Renal pelvis (tissue), 4 donors: ENCODE results near the gene MYLK. TPM values are rescaled to one million over a fixed set of nuclear protein-coding genes. Genes with fewer than 3 reads are reported as not detected.

Source experiments
- DNase-seq: peaks from one replicate; pipeline ENCODE4 v3.0.0-alpha.2; 2013
- polyA plus RNA-seq, 3 donors: library from polyadenylated mRNA; unstranded; fragments of 120-200 nt; gene quantifications; one replicate each; pipeline ENCODE4 v1.2.1, GENCODE V29; 2013; ENCODE audit not compliant: insufficient read length in 3 of 3

The MYLK gene
- polyA plus RNA-seq, 3 donors = 126 to 154 (median 144) TPM

- no peak for DNase-seq
These were observed 1.0 kb downstream of the MYLK start for GRCh38 chr3:123883111-123883510.

DNA sequence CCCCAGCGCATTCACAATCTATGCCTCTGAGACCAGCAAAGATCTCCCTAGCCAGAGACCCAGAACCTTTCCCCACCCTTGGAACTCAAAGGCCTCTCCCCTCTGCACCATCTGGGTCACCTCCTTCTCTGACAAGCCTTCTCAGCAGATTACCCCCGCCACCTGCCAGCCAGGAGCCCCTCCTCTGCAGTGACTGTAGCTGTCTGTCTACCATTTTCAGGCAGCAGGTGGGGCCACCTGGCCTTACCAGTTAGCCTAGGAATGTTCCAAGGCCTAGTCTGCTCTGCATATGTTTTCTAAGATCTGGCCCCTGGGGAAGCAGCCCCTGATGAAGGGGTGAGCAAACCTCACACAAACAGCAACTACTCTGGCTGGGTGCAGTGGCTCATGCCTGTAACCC is 2.4 kb downstream of the MYLK start:
- no peak for DNase-seq

DNA sequence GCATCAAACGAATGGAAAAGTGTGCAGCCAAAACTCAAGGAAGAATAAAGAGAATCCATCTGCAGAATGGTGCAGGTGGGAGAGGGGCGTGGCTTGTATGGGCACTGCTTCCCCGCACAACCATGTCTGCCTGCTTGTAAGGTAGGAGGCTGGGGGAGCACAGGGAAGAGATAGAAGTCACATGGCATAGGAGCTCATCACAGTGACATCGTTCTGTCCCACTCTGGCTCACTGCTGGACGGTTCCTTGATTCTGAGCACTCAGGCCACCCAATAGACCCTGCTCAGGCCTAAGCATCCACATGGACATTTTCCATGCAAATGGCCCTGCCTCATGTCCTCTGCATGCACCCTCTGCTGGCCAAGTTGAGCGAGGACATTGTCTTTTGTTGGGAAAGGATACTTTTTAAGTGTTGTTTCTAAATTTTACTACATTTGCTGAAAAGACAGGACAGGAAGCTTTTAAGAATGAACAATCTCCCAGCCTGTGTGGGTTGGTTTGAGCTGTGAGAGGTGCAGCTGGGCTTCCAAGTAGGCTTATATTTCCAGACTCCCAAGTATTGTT is 3.1 kb downstream of the MYLK start:
- DNase-seq = peak; percentile 17

- DNase-seq = no peak
These were observed 5.3 kb downstream of the MYLK start for GRCh38 chr3:123878807-123879206.

DNA sequence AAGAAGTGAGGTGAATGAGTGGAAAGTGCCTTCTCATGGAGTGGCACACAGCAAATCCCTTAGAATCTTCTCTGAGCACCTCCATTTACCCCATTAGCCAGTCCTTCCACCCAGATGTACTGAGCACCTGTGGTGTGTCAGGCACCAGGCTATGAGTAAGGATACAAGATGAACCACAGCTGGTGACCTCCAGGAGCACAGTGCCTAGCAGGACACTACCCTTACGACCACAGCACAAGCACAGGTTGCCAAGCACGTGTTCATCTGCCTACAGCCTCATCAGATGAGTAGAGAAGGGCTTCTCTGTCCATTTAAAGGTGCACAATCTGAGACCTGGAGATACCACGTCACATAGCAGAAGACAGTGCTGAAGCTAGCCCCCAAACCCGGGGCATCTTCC is 6.2 kb downstream of the MYLK start:
- no peak for DNase-seq

DNA sequence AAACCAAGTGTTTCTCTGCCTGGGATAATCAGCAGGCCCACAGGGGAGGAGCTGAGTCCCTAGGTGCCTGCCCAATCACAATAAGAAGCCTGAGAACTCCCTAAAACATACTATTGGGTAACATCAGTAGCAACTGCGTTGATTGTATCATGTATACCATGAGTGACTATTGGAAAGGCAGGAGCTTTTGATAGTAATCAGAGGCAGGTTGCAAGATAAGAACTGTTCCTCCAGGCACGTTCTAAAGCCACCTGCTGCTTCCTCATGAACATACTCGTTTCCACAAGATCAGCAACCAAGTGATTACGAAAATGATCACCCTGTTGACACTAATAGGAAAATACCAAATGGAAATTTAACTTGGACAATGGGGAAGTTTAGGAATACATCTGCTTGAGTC is 6.7 kb downstream of the MYLK start:
- no peak for DNase-seq

DNA sequence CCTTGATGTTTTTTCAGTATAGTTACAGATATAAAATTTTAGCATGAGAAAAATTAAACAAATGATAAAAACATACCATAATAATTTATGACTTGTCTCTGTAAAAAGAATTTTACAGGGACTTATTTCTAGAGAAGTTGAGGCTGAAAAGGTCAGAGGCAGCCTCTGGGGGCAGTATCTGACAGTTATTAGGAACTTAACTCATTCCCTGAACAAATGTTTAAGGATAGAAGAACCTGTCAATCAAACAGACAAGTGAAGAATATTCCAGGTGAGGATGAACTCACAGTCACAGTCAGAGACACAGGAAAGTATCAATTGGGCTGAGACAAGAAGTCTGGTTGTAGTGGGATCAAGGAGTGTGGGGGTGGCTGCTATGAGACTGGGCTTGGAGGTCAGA is 7.3 kb downstream of the MYLK start:
- no peak for DNase-seq

DNA sequence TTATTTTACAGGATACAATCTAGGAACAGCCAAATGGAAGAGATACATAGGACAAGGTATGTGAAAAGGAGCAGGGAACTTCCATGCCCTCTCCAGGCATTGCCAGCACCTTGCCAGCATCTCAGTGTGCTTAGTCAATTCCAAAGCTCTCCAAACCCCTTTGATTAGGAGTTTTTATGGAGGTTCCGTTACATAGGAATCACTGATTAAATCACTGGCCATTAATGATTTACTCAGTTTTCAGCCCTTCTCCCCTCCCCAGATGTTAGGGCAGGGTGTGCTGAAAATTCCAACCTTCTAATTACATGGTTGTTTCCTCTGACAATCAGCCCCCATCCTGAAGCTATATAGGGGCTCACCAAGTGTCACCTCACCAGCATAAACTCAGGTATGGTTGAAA is 11.5 kb downstream of the MYLK start:
- DNase-seq = no peak

- no peak for DNase-seq
These were observed 12.2 kb downstream of the MYLK start for GRCh38 chr3:123871946-123872345.

GRCh38 chr3:123870033-123870432 is 14.1 kb downstream of the MYLK start:
- no peak for DNase-seq

- no peak for DNase-seq
These were observed 15.0 kb downstream of the MYLK start for GRCh38 chr3:123869165-123869564.

- no peak for DNase-seq
These were observed 19.4 kb downstream of the MYLK start for GRCh38 chr3:123864706-123865105.

- DNase-seq = no peak
These were observed 22.0 kb downstream of the MYLK start for GRCh38 chr3:123862152-123862551.

GRCh38 chr3:123861081-123861836 is 22.9 kb downstream of the MYLK start:
- no peak for DNase-seq

DNA sequence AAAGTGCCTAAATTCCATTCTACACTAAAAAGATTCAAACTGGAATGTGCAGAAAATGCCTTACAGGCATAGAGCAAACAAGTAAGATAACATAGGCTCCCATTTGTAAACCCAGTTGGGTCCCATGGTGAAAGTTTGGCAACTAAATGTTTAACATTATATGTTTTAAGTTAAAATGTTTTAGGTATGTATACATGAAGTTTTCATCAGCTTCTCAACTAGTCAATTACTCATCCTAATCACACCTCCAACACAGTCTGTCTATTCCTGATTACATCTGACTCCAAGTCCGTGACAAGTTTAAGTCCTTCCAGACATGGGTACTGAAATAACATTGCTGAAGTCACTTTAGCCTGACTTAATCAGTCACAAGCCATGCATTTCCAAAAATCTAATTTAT is 25.0 kb downstream of the MYLK start:
- DNase-seq = no peak

- no peak for DNase-seq
These were observed 29.2 kb downstream of the MYLK start for GRCh38 chr3:123854905-123855304.

DNA sequence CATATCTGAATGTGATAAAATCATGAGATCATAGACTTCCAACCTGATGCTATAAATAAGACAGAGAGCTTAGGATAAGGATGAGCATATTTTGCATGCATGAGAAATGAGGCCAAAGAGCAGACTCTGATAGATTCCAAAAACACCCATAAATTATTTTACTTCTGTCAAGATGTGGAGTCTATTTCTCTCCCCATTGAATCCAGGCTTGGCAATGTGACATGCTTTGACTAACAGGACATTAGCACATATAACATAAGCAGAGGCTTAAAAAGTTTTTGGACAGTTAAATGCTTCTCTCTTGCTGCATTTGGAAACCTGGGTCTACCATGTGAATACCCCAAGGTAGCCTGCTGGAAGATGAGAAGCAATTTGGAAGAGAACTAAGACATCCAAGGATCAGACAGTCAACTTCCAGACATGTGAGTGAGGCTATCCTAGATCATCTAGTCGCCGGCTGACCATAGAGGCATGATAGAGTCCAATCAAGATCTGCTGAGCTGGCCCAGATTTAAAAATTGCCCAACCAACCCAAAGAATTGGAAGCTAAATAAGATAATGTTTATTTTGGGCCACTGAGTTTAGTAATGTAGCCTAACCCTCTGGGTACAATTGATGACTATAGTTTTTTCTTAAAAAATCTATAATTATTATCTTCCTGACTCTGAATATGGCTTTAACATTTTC is 30.3 kb downstream of the MYLK start:
- no peak for DNase-seq

GRCh38 chr3:123847209-123847608 is 36.9 kb downstream of the MYLK start:
- no peak for DNase-seq

DNA sequence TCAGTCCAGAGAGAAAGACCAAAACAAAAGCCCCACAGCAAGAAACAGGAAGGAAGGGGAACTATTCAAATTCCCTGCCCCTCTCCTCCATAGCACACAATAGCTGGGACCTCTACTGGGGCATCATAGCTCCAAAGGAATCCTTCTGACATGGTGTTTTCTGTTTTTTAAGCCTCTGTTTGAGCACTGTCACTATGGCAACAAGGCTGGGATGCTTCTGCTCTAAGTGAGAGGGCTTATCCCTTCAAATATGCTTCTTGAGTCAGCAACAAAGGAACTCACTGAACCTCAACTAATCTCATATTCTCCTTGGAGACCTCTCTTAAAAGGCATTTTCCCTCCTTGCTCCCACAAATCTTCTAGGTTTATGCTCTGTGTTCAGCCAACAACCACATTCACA is 40.5 kb downstream of the MYLK start:
- no peak for DNase-seq

DNA sequence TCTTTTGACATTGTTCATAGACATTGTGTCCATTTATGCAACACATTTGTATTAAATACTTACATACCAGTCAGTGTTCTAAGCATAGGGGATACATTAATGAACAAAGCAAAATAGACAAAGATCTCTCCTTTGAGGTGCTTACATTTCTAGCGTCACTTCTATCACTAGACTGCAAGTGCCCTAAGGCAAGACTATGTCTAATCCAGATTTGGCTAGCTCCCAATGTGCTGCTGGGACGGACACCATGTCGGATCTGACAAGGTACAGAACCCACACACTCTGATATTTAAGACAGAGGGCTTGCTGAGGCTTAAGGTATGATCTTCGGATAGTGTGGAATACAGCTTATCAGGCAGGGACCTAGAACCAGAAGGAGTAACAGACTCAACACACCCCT is 41.4 kb downstream of the MYLK start:
- no peak for DNase-seq

- DNase-seq = no peak
These were observed 42.5 kb downstream of the MYLK start for GRCh38 chr3:123841476-123842238.

DNA sequence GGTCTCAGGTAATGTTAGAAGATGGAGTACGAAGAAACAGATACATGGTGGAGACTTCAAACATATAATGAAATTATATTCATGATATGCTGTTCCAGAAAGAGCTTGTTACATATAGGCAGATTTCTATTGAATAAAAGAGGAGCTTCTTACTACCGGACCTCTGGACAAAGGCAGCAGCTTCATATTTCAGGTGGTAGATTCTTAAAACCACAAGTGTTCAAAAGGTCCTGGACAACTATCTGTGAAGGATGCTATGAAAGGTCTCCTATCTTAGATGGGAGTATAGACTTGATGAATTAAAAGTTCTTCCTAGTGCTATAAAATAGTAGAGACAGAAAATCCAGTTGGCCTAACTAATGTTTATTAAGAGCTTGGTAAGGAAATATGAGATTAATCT is 43.2 kb downstream of the MYLK start:
- DNase-seq = no peak

GRCh38 chr3:123837858-123838257 is 46.3 kb downstream of the MYLK start:
- no peak for DNase-seq
